ENCODE measurements around the gene RPL35. TPM values are rescaled to one million over a fixed set of nuclear protein-coding genes. Genes with fewer than 3 reads are reported as not detected.

Gene RPL35
- total RNA-seq, 1 donor from 2014 or later = 3,310 TPM

DNA sequence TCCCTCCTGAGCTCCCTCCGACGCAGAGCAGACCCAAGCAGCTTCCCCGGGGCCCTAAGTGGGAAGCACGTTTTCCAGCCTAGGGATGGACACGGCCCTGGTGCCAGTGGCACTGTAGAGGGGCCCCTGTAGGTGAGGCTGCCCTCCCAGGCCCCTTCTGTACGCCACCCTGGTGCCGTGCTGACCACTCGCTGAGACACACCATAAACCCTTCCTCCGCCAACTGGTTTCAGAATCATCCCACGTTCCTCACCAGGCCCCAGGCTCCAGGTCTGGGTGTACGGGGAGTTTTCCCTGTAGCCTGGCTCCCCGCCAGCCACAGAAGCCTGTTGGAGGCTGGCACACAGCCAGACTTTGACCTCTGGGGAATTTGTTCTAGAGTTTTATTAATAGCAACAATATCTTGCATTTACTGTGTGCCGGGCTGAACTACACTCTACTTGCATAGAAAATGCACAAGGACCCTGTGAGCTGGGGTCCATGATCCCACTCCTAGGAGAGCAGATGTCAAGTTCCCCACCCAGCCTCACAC, 26.7 kb downstream of the RPL35 start:
- no peak for TF ChIP-seq CTCF (IDR thresholded peaks at IDR 0.05; ENCODE audit: insufficient read depth, low read length, poor library complexity, severe bottlenecking)
- H3K4me3 ChIP-seq (ENCODE audit: low read depth, low read length) = no peak overlapping the region
- DNase-seq (ENCODE audit: low read depth) = no peak

GRCh38 chr9:124834591-124834990, 27.2 kb downstream of the RPL35 start:
- H3K36me3 ChIP-seq (ENCODE audit: control insufficient read depth, insufficient read depth, low read length) = no peaks in the 10 kb centered on the region
- H3K4me3 ChIP-seq (ENCODE audit: low read depth, low read length) = no peak overlapping the region
- no peaks in the 10 kb centered on the region for H3K27me3 ChIP-seq (ENCODE audit: control insufficient read depth, insufficient read depth, low read length)
- no peak for TF ChIP-seq CTCF (IDR thresholded peaks at IDR 0.05; ENCODE audit: insufficient read depth, low read length, poor library complexity, severe bottlenecking)
- DNase-seq (ENCODE audit: low read depth) = peak; percentile 54

More for the DNA sequence above, 26.7 kb downstream of the RPL35 start:
- Histone ChIP-seq H3K36me3 (ENCODE audit: control insufficient read depth, insufficient read depth, low read length) (no peaks in the 10 kb centered on the region), H3K27me3 (ENCODE audit: control insufficient read depth, insufficient read depth, low read length) (no peaks in the 10 kb centered on the region)

GRCh38 chr9:124831642-124832364, 30.0 kb downstream of the RPL35 start:
- Histone ChIP-seq H3K36me3 (ENCODE audit: control insufficient read depth, insufficient read depth, low read length) (no peaks in the 10 kb centered on the region), H3K4me3 (ENCODE audit: low read depth, low read length) (no peak overlapping the region), H3K27me3 (ENCODE audit: control insufficient read depth, insufficient read depth, low read length) (no peaks in the 10 kb centered on the region)
- TF ChIP-seq CTCF (IDR thresholded peaks at IDR 0.05; ENCODE audit: insufficient read depth, low read length, poor library complexity, severe bottlenecking) = no peak
- no peak for DNase-seq (ENCODE audit: low read depth)

DNA sequence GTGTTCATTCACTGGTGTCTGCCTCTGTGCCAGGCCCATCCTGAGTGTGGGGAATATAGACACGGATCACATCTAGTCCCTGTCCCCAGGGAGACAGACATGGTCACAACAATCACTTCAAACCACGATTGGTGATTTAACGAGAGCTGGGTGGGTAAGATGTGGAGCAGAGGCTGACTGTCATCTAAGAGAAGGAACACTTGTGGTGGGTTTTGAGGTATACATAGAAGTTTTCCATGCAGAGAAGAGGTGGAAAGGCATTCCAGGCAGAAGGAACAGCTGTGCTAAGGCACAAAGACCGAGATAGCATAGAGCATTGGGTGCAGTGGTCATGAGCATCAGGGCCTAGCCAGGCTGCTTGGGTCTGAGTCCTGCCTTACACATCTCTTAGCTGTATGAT, 31.2 kb downstream of the RPL35 start:
- Histone ChIP-seq H3K36me3 (ENCODE audit: control insufficient read depth, insufficient read depth, low read length) (no peaks in the 10 kb centered on the region), H3K4me3 (ENCODE audit: low read depth, low read length) (no peak overlapping the region), H3K27me3 (ENCODE audit: control insufficient read depth, insufficient read depth, low read length) (no peaks in the 10 kb centered on the region)
- no peak for DNase-seq (ENCODE audit: low read depth)
- TF ChIP-seq CTCF (IDR thresholded peaks at IDR 0.05; ENCODE audit: insufficient read depth, low read length, poor library complexity, severe bottlenecking) = no peak

DNA sequence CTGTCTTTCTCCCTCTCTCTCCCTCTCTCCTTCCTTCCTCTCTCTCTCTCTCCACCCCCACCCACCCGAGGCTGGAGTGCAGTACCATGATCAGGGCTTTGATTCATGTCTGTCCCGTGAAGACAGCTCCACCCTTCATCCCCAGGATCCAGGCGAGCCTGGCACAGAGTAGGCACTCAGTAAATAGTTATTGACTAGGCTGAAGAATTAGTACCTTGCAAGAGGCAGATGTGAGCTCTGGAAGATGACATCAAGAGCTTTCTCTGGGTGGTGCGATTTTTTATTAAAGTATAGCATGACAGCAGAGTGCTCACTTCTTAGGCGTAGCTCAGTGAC, 32.5 kb downstream of the RPL35 start:
- no peak for TF ChIP-seq CTCF (IDR thresholded peaks at IDR 0.05; ENCODE audit: insufficient read depth, low read length, poor library complexity, severe bottlenecking)
- Histone ChIP-seq H3K4me3 (ENCODE audit: low read depth, low read length) (no peak overlapping the region), H3K27me3 (ENCODE audit: control insufficient read depth, insufficient read depth, low read length) (no peaks in the 10 kb centered on the region), H3K36me3 (ENCODE audit: control insufficient read depth, insufficient read depth, low read length) (no peaks in the 10 kb centered on the region)
- DNase-seq (ENCODE audit: low read depth) = no peak
